NCI-H748 (cell line): ENCODE results near the gene CHST13.

Source experiments
- DNase-seq: peaks from one replicate; lab custom pipeline; 2025; ENCODE audit not compliant: unreplicated experiment; lab: John Stamatoyannopoulos, UW

The CHST13 gene

DNA sequence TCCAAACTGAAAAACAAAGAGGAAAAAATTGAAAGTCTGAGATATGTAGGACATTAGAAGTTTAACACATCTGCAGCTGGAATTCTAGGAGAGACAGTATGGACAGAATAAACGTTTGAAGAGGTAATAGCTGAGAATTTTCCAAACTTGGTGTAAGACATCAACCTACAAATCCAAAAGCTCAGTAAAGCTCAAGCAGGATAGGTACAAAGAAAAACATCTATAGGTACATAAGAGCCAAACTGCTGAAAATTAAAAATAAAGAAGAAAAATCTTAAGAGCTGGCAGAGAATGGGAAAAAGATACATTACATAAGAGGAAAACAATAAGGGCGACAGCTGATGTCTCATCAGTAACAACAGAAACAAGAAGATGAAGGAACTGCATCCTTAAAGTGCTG, 57.6 kb downstream of the CHST13 start:
- no peak for DNase-seq

GRCh38 chr3:126582311-126582710, 58.4 kb downstream of the CHST13 start:
- no peak for DNase-seq

GRCh38 chr3:126591515-126591914, 67.6 kb downstream of the CHST13 start:
- DNase-seq: peak; percentile 26
